ENCODE measurements around the gene DDX54.

The DDX54 gene

DNA sequence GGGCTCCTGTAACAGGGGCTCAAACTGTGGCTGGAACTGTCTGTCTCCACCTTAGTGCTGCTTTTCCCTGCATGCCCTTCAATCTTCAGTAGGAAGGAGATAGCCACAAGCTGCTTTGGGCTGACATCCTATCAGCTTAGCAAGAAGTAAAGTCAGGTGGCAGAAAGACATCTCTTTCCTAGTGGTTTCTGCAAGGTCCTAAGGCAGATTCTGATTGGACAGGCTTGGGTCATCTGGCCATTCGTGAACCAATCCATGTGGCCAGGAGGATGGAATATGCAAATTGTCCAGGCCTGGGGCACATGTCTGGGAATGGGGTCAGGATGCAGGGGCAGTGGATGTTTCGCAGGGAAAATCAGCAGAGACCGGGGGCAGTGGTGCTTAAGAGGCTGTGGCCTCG is 5.5 kb upstream of the DDX54 start:
- DNase-seq (ENCODE audit: low read depth), result no peak

DNA sequence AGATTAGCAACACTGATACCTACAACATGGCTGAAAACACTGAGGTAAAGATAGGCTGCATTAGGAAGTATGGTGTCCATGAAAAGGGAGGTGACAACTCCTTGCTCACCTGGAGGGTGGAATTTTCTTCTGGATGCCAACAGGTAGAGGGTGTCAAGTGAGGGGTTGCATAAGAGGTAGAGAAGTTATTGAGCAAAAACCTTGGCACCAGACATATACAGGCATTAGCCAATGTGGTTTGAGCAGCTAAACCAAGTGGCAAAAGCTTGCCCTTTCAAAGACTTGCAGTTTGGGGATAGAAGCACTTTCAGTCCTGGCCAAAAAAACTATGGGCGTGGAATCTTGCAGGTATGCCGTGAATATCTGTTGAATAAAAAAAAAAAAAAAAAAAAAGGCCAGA is 4.1 kb upstream of the DDX54 start:
- DNase-seq (ENCODE audit: low read depth), result no peak

GRCh38 chr12:113186666-113187325 is 1.5 kb upstream of the DDX54 start:
- no peak for DNase-seq (ENCODE audit: low read depth)

DNA sequence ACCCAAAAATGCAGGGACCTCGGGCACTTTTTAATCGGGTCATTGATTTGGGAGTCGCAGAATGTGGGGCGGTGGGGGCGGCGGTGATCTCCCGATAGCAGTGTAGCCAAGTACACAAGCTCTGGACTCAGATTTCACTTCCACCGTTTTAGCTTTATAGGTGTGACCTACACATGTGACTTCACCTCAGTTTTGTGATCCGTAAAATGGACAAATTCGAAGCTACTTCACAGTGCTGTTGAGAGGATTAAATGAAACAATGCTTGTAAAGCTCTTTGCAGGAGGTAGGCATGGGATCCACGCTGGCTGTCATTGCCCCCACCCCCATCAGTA is 721 bp upstream of the DDX54 start:
- DNase-seq (ENCODE audit: low read depth), result no peak

GRCh38 chr12:113184900-113185179 is 438 bp downstream of the DDX54 start:
- peak; percentile 75 for DNase-seq (ENCODE audit: low read depth)

DNA sequence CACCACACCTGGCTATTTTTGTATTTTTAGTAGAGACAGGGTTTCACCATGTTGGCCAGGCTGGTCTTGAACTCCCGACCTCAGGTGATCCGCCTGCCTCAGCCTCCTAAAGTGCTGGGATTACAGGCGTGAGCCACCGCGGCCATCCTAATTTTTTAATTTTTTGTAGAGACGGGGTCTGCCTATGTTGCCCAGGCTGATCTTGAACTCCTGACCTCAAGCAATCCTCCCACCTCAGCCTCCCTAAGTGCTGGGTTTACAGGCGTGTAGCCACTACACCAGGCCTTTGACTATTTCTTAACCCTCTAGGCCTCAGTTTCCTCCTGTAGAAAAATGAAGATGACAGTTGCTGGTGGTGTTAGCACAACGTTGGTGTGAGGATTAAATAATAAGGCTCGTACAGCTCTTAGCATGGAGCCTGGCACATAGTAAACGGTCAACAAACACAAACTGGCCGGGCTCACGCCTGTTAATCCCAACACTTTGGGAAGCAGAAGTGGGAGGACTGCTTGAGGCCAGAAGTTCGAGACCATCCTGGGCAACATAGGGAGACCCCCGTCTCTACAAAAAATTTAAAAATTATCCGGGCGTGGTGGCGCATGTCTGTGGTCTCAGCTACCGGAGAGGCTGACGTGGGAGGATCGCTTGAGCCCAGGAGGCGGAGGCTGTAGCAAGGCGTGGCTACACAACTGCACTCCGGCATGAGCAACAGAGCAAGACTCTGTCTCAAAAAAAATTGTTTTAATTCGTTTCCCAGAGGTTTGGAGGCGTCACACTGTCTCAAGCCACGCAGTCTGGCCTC is 979 bp downstream of the DDX54 start:
- DNase-seq (ENCODE audit: low read depth), result no peak

DNA sequence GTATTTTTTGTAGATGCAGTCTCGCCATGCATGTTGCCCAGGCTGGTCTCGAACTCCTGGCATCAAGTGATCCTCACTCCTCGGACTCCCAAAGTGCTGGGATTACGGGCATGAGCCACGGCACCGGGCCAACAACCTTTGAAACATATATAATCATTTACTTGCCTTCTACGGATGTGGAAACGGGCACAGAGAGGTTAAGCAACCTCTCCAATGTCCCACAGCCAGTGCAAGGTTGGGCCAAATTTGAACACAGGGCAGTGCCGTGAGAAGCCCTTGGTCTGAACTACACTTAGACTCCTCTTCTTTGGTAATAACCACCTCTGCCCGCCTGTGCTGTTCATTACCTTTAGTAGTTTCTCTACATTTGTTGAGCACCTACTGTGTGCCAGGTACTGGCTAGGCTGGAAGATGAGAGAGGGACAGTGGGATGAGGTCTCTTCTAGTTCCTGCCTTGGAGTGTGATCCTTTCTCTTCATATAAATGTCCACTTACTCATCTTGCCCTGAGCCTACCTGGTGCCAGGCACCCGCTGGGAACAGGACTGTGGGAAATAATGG is 2.2 kb downstream of the DDX54 start:
- no peak for DNase-seq (ENCODE audit: low read depth)

GRCh38 chr12:113181975-113182374 is 3.3 kb downstream of the DDX54 start:
- no peak for DNase-seq (ENCODE audit: low read depth)

- DNase-seq (ENCODE audit: low read depth), result no peak
These were observed 4.9 kb downstream of the DDX54 start for GRCh38 chr12:113180333-113180732.

DNA sequence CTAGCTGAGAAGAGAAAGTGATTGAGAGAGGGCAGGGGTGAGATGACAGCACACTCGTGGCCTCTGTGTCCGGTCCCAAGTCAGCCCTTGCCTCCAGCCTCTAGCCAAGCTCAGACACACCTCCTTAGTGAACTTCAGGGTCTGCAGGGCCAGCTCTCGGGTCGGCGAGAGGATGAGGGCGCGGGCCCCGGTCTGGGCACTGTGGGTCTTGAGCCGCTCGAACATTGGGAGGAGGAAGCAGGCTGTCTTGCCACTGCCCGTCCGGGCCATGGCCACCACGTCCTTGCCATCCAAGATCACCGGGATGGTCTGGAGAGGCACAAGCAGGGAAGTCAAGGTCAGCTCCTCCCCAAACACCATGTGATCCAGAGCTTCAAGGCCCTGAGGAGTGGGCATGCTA is 6.3 kb downstream of the DDX54 start:
- DNase-seq (ENCODE audit: low read depth), result no peak

DNA sequence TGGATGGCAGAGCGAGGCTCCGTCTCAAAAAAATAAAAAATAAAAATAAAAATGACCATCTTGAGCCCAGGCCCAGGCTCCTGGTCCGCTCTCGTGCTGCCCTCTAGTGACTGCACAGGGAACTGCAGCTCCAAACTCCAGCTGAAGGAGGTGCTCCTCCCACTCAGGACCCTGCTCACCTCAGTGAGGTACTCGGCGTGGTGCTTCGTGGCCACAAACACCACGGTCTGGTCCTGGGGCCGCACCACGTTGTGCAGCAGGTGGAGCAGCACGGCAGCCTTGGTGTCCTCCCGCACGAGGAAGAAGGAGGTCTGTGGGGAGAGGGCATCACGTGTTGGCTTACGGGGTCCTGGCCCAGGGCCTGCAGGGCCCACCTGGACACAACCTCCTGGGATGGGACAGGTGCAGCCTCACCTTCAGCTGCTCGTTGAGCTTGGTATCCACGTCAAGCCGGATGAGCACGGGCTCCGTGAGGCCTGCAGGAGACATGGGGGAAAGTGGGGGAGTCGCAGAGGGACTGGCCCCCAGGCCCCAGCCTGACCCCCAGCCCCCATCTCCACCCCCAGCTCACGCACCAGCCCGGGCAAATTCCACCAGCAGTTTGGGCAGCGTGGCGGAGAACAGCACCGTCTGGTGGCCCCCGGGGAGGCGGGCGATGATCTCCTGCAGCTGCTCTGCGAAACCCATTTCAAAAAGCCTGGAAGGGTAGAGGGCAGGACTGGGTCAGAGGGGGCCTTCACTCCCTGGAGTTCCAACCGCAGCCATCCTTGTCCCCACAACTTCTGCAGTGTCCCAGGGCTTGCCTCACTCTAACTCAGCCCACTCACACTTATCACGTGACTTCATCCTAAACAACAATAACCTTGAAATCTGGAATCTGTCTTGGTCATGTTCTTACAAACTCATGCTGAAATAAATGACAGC is 10.6 kb downstream of the DDX54 start:
- peak; percentile 57 for DNase-seq (ENCODE audit: low read depth)

- no peak for DNase-seq (ENCODE audit: low read depth)
These were observed 12.1 kb downstream of the DDX54 start for GRCh38 chr12:113173081-113173698.

- DNase-seq (ENCODE audit: low read depth), result no peak
These were observed 13.1 kb downstream of the DDX54 start for GRCh38 chr12:113172185-113172584.

DNA sequence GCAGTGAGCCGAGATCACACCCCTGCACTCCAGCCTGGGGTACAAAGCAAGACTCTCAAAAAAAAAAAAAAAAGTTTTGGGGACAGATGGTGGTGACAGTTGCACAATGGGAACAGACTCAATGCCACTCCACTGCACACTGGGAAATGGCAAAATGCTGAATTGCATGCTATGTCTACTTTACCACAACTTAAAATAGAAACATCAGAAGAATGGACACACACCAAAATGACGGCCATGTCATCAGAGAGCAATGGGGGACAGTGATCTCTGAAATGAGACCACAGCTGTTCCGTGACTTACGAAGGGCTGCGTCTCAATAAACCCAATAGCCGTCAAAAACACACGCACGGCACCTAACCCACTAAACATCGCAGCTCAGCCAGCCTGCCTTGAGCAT is 13.7 kb downstream of the DDX54 start:
- no peak for DNase-seq (ENCODE audit: low read depth)

GRCh38 chr12:113170926-113171325 is 14.4 kb downstream of the DDX54 start:
- DNase-seq (ENCODE audit: low read depth), result no peak

DNA sequence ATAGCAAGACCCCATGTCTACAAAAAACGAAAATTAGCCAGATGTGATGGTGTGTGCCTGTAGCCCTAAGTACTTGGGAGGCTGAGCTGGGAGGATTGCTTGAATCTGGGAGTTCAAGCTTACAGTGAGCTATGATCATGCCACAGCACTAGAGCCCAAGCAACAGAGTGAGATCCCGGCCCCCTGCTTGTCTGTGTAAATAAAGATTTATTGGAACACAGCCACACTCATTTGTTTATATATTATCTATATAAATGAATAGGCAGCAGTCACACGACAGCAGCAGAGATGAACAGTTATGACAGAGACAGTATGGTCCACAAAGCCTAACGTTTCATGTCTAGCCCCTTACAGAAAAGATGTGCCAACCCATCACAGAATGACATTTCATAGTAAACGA is 14.8 kb downstream of the DDX54 start:
- DNase-seq (ENCODE audit: low read depth), result no peak

GRCh38 chr12:113169697-113170096 is 15.6 kb downstream of the DDX54 start:
- no peak for DNase-seq (ENCODE audit: low read depth)

DNA sequence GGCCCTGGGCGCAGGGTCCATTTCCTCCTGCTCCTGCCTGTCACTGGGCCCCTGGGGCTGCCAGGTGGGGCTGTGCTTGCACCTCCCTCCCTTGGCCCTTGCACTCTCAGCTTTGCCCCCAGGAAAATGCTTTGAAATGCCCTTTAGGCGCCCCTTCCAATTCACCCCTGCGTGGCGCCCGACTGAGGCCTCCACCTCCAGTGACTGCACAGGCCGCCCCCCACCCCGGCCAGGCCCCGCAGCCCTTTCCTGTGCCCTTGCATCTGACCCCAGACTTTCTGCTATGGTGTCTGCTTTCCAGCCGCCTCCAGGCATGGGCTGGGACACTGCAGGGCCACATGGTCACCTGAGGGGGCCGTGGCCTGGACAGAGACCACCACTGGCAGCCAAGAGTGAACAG is 17.4 kb downstream of the DDX54 start:
- DNase-seq (ENCODE audit: low read depth), result no peak

DNA sequence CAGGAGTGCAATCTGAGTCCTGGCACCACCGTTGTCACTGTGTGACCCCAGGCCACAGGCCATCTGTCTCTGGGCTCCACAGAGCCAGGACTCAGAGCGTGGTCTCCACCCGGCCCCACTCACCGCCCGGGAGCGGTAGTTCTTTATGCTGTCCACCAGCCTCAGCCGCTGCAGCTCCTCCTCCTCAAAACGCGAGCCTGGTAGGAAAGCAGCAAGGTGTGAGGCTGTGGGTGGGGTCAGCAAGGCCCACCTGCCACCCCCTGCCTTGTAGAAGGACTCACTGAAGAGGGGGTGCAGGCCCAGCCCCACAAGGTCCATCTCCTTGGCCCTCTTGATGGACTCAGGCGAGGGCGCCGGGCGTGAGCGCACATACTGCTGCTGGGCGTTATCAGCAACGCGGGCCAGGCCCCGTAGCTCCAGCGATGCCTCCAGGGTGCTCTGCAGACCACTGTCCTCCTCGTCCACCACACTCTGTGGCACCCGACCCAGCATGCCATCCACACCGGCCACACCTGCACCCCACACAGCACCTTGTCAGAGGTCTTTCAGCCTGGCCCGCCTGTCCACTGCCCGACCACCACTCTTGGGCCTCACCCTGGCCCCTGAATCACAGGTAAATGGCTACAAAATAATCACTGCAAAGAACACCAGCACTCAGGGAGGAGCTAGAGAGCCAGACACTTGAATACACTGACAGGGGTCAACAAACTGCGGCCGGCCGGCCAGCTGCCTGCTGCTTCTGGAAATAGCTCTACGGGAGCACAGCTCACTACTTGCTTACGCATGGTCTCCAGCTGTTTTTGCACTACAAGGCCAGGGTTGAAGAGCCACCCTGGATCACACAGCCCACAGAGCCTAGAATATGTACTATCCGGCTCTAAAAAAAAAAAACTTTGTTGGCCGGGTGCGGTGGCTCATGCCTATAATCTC is 19.5 kb downstream of the DDX54 start:
- no peak for DNase-seq (ENCODE audit: low read depth)

GRCh38 chr12:113164014-113164413 is 21.3 kb downstream of the DDX54 start:
- no peak for DNase-seq (ENCODE audit: low read depth)

- no peak for DNase-seq (ENCODE audit: low read depth)
These were observed 22.3 kb downstream of the DDX54 start for GRCh38 chr12:113163030-113163360.

All from activated T-helper 1 cell treated with Interleukin-2 at 50 U/mL for 16 hours (primary cell).